A673 (cell line): ENCODE results near the gene CA9.

Experiments used
- EZH2 ChIP-seq: fragments of 200-600 bp; sonication (generic); IDR thresholded peaks from 2 replicates; pipeline ENCODE4 v1.6.1; 2017; ENCODE audit warnings: borderline replicate concordance, low read depth, mild to moderate bottlenecking, mixed read lengths, antibody characterized with exemption, low read length; ENCODE audit not compliant: poor library complexity, severe bottlenecking
- TF ChIP-seq, protein P1 (sequence below): fragments of 300-800, 200-600 bp; sonication (generic); conservative IDR thresholded peaks from 2 replicates; pipeline ENCODE4 v1.5.1; 2017; ENCODE audit warnings: low read depth, mild to moderate bottlenecking, antibody characterized with exemption, low read length, moderate library complexity, mixed read lengths

DNA sequence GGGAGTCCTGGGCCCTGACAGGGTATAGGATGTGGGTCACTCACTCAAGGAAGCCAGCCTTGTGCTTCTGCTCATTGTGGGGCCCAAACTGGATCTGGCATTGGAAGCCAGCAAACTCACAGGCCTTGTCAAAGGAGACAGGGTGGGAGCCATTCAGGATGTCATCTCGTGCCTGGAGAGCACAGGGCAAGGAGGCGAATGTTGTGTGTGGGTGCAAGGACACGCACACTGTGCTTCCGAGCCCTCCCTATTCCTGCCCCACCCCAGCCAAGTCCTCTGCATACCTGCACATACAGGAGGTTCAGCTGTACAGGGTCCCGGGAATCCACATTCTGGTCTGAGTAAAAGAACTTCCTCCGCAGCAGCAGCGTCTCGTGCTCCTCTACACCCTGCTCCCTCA, 50.2 kb downstream of the CA9 start:
- TF ChIP-seq, protein P1, sequence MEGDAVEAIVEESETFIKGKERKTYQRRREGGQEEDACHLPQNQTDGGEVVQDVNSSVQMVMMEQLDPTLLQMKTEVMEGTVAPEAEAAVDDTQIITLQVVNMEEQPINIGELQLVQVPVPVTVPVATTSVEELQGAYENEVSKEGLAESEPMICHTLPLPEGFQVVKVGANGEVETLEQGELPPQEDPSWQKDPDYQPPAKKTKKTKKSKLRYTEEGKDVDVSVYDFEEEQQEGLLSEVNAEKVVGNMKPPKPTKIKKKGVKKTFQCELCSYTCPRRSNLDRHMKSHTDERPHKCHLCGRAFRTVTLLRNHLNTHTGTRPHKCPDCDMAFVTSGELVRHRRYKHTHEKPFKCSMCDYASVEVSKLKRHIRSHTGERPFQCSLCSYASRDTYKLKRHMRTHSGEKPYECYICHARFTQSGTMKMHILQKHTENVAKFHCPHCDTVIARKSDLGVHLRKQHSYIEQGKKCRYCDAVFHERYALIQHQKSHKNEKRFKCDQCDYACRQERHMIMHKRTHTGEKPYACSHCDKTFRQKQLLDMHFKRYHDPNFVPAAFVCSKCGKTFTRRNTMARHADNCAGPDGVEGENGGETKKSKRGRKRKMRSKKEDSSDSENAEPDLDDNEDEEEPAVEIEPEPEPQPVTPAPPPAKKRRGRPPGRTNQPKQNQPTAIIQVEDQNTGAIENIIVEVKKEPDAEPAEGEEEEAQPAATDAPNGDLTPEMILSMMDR = no peak
- no peak for TF ChIP-seq EZH2
